ENCODE measurements around the gene C7orf57. TPM values are rescaled to one million over a fixed set of nuclear protein-coding genes. Genes with fewer than 3 reads are reported as not detected.
A peak's percentile ranks its signal among the peaks of the same experiment; 100 is the strongest.

The C7orf57 gene
- total and polyA plus RNA-seq, 2 donors (not counting 3 experiments of a cell fraction or from before 2014, with no cell fraction given) = not detected

GRCh38 chr7:48041653-48041970, 6.3 kb downstream of the C7orf57 start:
- no peak for TF ChIP-seq EZH2 (IDR thresholded peaks at IDR 0.05; ENCODE audit: borderline replicate concordance, low read depth, low read length, severe bottlenecking)
- peak; percentile 22 for TF ChIP-seq JUN (IDR thresholded peaks at IDR 0.05; ENCODE audit: borderline replicate concordance, insufficient read depth, insufficient read length, low read depth)
- TF ChIP-seq POLR2A (IDR thresholded peaks at IDR 0.05; ENCODE audit: low read depth, low read length) = no peak
- no peak for TF ChIP-seq MYC (IDR thresholded peaks at IDR 0.05; ENCODE audit: low read depth, low read length)
- no peak for TF ChIP-seq CTCF (IDR thresholded peaks at IDR 0.05; ENCODE audit: extremely low read depth in 1 of 2, insufficient read depth in 1 of 2, low read depth in 1 of 2, low read length in 2 of 2)
- TF ChIP-seq POLR2AphosphoS5 (IDR thresholded peaks at IDR 0.05; ENCODE audit: insufficient read depth, low read depth, low read length) = no peak
- TF ChIP-seq FOS (IDR thresholded peaks at IDR 0.05; ENCODE audit: borderline replicate concordance, insufficient read depth, low read length) = peak; percentile 70
- no peak for TF ChIP-seq MAX (IDR thresholded peaks at IDR 0.05; ENCODE audit: insufficient read depth, insufficient read length)
- no peak for TF ChIP-seq GATA2 (IDR thresholded peaks at IDR 0.05; ENCODE audit: insufficient read depth, insufficient read length, low read depth, low read length)
- ChIA-PET POLR2A (no interaction called here), CTCF (interaction anchor here (0.7 to 0.9 kb wide), 2 partner anchors 43 to 68 kb away, joined by 3 read pairs; no protein-coding TSS in a partner anchor)
- H3K4me3 ChIP-seq (replicated peaks in 1 of 3; ENCODE audit: insufficient read depth in 1 of 3, low read depth in 1 of 3, low read length in 3 of 3) = no peak overlapping the region
- peak overlapping the region; percentile 80 for H3K27ac ChIP-seq (ENCODE audit: insufficient read depth, low read depth, low read length)
- H3K27me3 ChIP-seq (ENCODE audit: control insufficient read depth in 2 of 2, insufficient read depth in 2 of 2, low read length in 2 of 2) = peaks cover 5 to 8% of the 10 kb centered on the region in 2 experiments
- FAIRE-seq = no peak
- H4K20me1 ChIP-seq (replicated peaks; ENCODE audit: control insufficient read depth, extremely low read depth, insufficient read depth, low read length) = no peaks in the 10 kb centered on the region
- H3K9me3 ChIP-seq (replicated peaks; ENCODE audit: control insufficient read depth, insufficient read depth, low read length) = no peaks in the 10 kb centered on the region
- intact Hi-C loops (cut with micrococcal nuclease) (no loop called here), dilution Hi-C loops (cut with MboI; ENCODE audit: extremely low pct_ligation_motif_present, low sequenced_read_pairs) (no loop called here)
- no peaks in the 10 kb centered on the region for H3K79me2 ChIP-seq (ENCODE audit: control insufficient read depth, insufficient read depth, low read length)
- H3K9ac ChIP-seq (replicated peaks; ENCODE audit: extremely low read depth, insufficient read depth, low read length) = peak overlapping the region; percentile 38
- BruUV-seq (replicated peaks) = no TSS peak
- peak overlapping the region; percentile 72 for H3K4me2 ChIP-seq (ENCODE audit: insufficient read depth, low read length)
- H2AFZ ChIP-seq (ENCODE audit: low read depth, low read length) = no peak overlapping the region
- DNase-seq (ENCODE audit: low read depth, low spot score) = peak; percentile 7
- peaks cover 19% of the 10 kb centered on the region for H3K4me1 ChIP-seq (ENCODE audit: control insufficient read depth, extremely low read depth, insufficient read depth, low read length)
- H3K36me3 ChIP-seq (ENCODE audit: control insufficient read depth in 2 of 2, extremely low read depth in 1 of 2, insufficient read depth in 2 of 2, low read length in 2 of 2) = no peaks in the 10 kb centered on the region
- H3K9me1 ChIP-seq (replicated peaks; ENCODE audit: control insufficient read depth, extremely low read depth, insufficient read depth, low read length) = no peaks in the 10 kb centered on the region
